Ureter (tissue), 1 donor: ENCODE data around the gene HUS1B. TPM values are rescaled to one million over a fixed set of nuclear protein-coding genes. Genes with fewer than 3 reads are reported as not detected.

Experiments
- DNase-seq: peaks from one replicate; pipeline ENCODE4 v3.0.0-alpha.2; 2020; ENCODE audit warnings: low spot score
- total RNA-seq: library from RNA; stranded (reverse); gene quantifications from one replicate; pipeline ENCODE4 v1.2.4, GENCODE V29; 2023
- donor health status: DM: yes; HTN: yes; CAD: no.

Gene HUS1B
- total RNA-seq, 1 donor from 2014 or later = 1.9 TPM

- no peak for DNase-seq
Observed at GRCh38 chr6:622462-622861, 34.4 kb downstream of the HUS1B start.

GRCh38 chr6:621931-622330 is 35.0 kb downstream of the HUS1B start:
- DNase-seq = no peak

GRCh38 chr6:620950-621349 is 36.0 kb downstream of the HUS1B start:
- DNase-seq = no peak

GRCh38 chr6:620166-620565 is 36.7 kb downstream of the HUS1B start:
- no peak for DNase-seq

GRCh38 chr6:617456-618100 is 39.3 kb downstream of the HUS1B start:
- no peak for DNase-seq

GRCh38 chr6:613981-614380 is 42.9 kb downstream of the HUS1B start:
- DNase-seq = no peak

- no peak for DNase-seq
Observed at GRCh38 chr6:611928-612327, 45.0 kb downstream of the HUS1B start.

- DNase-seq = no peak
Observed at GRCh38 chr6:610882-611281, 46.0 kb downstream of the HUS1B start.

- DNase-seq = no peak
Observed at GRCh38 chr6:609905-610304, 47.0 kb downstream of the HUS1B start.

GRCh38 chr6:606829-607379 is 50.0 kb downstream of the HUS1B start:
- DNase-seq = no peak

Other genes starting within 250 kb of the HUS1B start
- gene EXOC2, start 36.0 kb upstream of the HUS1B start, total RNA-seq = 23.6 TPM